Colonic mucosa (tissue), 4 donors: ENCODE data around the gene MIGA2. TPM values are rescaled to one million over a fixed set of nuclear protein-coding genes. Genes with fewer than 3 reads are reported as not detected.

Experiments
- DNase-seq: peaks from one replicate; pipeline ENCODE4 v3.0.0-alpha.2; 2020
- H3K27ac ChIP-seq: fragments of 200-600 bp; one replicate; pipeline ENCODE4 v1.8.0; 2021
- H3K27me3 ChIP-seq: fragments of 200-600 bp; one replicate; pipeline ENCODE4 v1.8.0; 2021
- H3K36me3 ChIP-seq: fragments of 200-600 bp; one replicate; pipeline ENCODE4 v1.8.0; 2021
- H3K4me1 ChIP-seq: fragments of 200-600 bp; one replicate; pipeline ENCODE4 v1.8.0; 2021; ENCODE audit warnings: mild to moderate bottlenecking
- H3K4me3 ChIP-seq: fragments of 200-600 bp; one replicate; pipeline ENCODE4 v1.8.0; 2021
- H3K9ac ChIP-seq, 2 donors: one replicate each; pipeline ENCODE4 v1.7.0; 2013; ENCODE audit warnings: control low read depth in 2 of 2, low read depth in 2 of 2, low read length in 2 of 2
- H3K9me3 ChIP-seq: fragments of 200-600 bp; one replicate; pipeline ENCODE4 v1.8.0; 2021
- intact Hi-C: fragments of 100-400 bp; cut with DNase I; formaldehyde crosslinking; loops from one replicate; pipeline ENCODE4 v1.14.1; 2022
- total RNA-seq, 2 donors: library from RNA; stranded (reverse); fragmentation: NEBNext Ultra II Directional in 1 of 2; extraction: Animal tissue kit (Norgen Biotek cat#: 25700) in 1 of 2; gene quantifications; one replicate each; pipeline ENCODE4 v1.2.1, GENCODE V29; 2021
- TF ChIP-seq, protein P1 (sequence below): fragments of 200-600 bp; IDR thresholded peaks from one replicate; pipeline ENCODE4 v1.8.0; 2022; ENCODE audit warnings: antibody characterized with exemption, mild to moderate bottlenecking
- donor health status: healthy.
- donor health status: DM: no; HTN: no; CAD: no.
- donor health status: DM: no; HTN: no; CAD: no.

The MIGA2 gene
- total RNA-seq, 2 donors from 2014 or later, result 47.4 to 74.8 TPM

DNA sequence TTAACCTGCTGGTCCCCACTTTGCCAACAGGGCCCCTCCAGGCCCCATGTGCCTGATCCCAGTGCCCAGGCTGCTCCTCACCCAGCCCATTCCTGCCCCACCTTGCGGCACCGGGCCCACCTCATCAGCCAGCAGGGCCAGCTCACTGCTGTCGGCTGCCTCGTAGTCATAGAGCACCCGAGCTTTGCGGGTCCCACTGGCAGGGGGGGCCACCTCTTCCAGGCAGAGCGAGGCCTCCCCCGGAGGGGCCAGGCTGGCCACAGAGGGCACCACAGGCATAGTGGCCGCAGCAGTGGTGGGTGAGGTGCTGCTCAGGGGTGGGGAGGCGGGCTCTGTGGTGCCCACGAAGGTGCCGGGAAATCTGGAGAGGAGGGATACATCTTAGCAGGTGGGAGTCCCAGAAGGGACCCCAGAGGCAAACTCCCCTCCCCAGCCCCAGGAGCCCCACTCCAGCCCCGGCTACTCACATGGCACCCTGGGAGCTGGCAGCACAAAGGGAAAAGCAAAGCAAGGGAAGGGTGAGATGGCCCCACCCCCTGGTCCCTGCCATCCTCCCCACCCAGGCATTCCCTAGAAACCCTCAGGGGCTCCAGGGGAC lies 27.3 kb upstream of the MIGA2 start:
- intact Hi-C loops, result loop anchor here (5.0 kb wide), 1 partner anchor 778 kb away; no protein-coding TSS in a partner anchor
- Histone ChIP-seq H3K9ac (no peak overlapping the region), H3K36me3 (peaks cover 9% of the 10 kb centered on the region), H3K9me3 (no peaks in the 10 kb centered on the region), H3K4me1 (no peaks in the 10 kb centered on the region), H3K27me3 (no peaks in the 10 kb centered on the region), H3K4me3 (no peak overlapping the region), H3K27ac (no peak overlapping the region)
- DNase-seq, result no peak
- TF ChIP-seq, protein P1, sequence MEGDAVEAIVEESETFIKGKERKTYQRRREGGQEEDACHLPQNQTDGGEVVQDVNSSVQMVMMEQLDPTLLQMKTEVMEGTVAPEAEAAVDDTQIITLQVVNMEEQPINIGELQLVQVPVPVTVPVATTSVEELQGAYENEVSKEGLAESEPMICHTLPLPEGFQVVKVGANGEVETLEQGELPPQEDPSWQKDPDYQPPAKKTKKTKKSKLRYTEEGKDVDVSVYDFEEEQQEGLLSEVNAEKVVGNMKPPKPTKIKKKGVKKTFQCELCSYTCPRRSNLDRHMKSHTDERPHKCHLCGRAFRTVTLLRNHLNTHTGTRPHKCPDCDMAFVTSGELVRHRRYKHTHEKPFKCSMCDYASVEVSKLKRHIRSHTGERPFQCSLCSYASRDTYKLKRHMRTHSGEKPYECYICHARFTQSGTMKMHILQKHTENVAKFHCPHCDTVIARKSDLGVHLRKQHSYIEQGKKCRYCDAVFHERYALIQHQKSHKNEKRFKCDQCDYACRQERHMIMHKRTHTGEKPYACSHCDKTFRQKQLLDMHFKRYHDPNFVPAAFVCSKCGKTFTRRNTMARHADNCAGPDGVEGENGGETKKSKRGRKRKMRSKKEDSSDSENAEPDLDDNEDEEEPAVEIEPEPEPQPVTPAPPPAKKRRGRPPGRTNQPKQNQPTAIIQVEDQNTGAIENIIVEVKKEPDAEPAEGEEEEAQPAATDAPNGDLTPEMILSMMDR, result no peak

DNA sequence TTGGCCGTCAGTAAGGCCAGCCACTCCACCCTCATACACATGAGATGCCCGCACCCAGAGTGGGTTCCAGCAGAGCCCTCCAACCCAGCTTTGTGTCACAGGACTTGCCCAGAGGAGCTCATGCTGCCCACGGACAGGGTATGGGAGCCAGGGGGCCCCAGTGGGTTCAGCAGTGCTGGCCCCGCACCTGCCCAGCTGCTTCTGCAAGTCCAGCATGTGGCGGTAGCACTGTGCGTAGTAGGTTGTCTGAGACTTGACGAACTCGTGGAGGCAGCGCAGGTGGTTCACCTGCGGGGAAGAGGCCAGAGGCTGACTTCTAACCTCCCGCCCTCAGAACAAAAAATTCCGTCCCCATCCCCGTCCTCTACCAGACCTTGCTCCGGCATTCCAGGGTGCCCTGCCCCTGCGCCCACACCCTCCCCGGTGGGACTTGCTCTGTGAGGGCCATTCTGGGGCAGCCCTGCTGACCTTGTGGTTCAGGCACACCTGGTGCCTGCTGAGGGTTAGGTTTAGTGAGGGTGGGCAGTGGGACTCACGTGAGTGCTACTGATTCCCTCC lies 26.8 kb upstream of the MIGA2 start:
- intact Hi-C loops, result loop anchor here (5.0 kb wide), 1 partner anchor 778 kb away; no protein-coding TSS in a partner anchor

DNA sequence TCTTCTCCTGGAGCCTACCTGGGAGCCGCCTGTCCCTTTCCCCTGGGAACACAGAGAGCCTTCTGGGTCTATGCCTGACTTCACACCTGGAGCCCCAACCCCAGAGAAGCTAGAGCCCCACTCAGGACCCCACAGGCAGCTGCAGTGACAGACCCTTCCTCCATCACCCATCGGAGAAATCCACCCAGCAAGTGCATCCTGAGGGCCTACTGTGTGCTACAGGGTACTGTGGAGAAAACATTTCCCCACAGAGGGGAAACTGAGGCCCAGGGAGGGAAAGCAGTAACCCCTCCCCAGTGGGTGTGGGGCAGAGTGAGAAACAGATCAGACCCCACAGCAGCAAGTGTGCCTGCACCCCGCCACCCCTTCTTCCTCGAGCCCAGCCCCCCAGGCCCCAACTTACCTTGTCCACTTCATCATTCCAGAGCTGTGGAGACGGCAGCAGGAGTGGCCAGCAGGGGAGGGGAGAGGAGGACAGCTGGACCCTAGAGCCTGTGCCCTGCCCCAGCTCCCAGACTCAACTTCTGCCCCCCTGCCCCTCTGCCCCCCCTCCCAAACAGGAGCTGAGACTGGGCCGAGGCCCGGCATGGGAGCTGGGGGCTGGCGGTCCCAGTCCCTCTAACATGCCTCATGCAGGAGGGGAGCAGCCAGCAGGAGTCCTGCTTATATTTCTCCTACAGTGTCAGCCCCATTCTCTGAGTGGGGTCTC lies 26.0 kb upstream of the MIGA2 start:
- no peak overlapping the region for H3K27ac ChIP-seq
- TF ChIP-seq, protein P1, result no peak
- no peak overlapping the region for H3K9ac ChIP-seq
- peaks cover 16% of the 10 kb centered on the region for H3K36me3 ChIP-seq
- intact Hi-C loops, result no loop called here
- H3K9me3 ChIP-seq, result no peaks in the 10 kb centered on the region
- no peak for DNase-seq
- H3K27me3 ChIP-seq, result no peaks in the 10 kb centered on the region
- H3K4me1 ChIP-seq, result no peaks in the 10 kb centered on the region
- H3K4me3 ChIP-seq, result no peak overlapping the region

More for the DNA sequence above, 26.8 kb upstream of the MIGA2 start:
- Histone ChIP-seq H3K4me1 (no peaks in the 10 kb centered on the region), H3K27me3 (no peaks in the 10 kb centered on the region), H3K9ac (no peak overlapping the region), H3K27ac (no peak overlapping the region), H3K9me3 (no peaks in the 10 kb centered on the region), H3K36me3 (peaks cover 15% of the 10 kb centered on the region), H3K4me3 (no peak overlapping the region)
- DNase-seq, result no peak
- TF ChIP-seq, protein P1, result no peak

DNA sequence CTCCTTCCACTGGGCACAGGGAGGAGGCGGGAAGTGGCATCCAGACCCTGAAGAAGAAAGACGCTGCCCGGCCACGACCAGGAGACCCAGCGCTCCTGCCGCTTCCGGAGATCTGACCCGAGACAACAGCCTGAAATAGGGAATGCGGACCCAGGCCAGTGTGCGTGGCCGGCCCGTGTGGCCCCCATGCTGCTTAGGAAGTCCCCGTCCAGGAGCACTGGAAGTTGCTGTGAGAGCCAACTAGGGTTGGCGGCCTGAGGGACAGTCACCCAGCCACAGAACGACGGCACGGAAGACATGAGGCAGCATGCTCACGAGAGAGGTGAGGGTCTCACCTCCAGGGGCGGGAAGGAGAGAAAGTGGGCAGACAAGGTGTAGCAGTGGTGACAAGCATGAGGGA lies 25.3 kb upstream of the MIGA2 start:
- Histone ChIP-seq H3K4me1 (no peaks in the 10 kb centered on the region), H3K27me3 (no peaks in the 10 kb centered on the region), H3K4me3 (no peak overlapping the region), H3K27ac (no peak overlapping the region), H3K9ac (no peak overlapping the region), H3K9me3 (no peaks in the 10 kb centered on the region), H3K36me3 (peaks cover 16% of the 10 kb centered on the region)
- TF ChIP-seq, protein P1, result no peak
- DNase-seq, result no peak
- intact Hi-C loops, result no loop called here

DNA sequence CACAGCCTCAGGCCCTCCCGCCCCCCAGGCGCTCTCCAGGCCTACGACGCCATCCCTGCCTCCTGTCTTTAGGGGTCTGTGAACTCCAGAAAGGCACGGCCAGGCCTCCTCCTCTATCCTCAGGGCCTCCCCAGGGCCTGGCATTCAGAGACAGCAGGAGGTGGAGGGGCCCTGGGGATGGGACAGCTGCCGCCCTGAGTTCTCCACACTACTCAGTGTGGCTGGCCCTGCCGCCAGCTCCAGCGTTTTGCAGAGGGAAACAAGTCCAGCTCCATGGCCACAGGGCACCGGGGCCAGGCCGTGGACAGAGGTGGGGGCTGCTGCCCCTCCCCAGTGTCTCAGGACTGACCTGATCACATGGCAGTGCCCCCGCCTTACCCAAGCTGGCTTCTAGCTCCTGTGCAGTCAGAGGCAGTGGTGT lies 24.7 kb upstream of the MIGA2 start:
- intact Hi-C loops, result no loop called here
- Histone ChIP-seq H3K9me3 (no peaks in the 10 kb centered on the region), H3K4me1 (no peaks in the 10 kb centered on the region), H3K9ac (no peak overlapping the region), H3K27me3 (no peaks in the 10 kb centered on the region), H3K27ac (no peak overlapping the region), H3K4me3 (no peak overlapping the region), H3K36me3 (peaks cover 16% of the 10 kb centered on the region)
- TF ChIP-seq, protein P1, result no peak
- DNase-seq, result no peak
